WTC11 (cell line): ENCODE measurements around the gene TUB. TPM values are rescaled to one million over a fixed set of nuclear protein-coding genes. Genes with fewer than 3 reads are reported as not detected.

ENCODE experiments used
- ATAC-seq: fragments of 200-7000 bp; cut with Tn5 transposase; 2 replicates; pipeline ENCODE4 v1.10.0; 2021; ENCODE audit warnings: mild to moderate bottlenecking, moderate library complexity
- CTCF ChIA-PET: fragments of 300-600 bp; sonication (Branson Sonifier 250); formaldehyde crosslinking; loops from one replicate; lab custom pipeline; 2021; ENCODE audit warnings: antibody characterized with exemption; lab: Charles Lee
- POLR2A ChIA-PET: fragments of 350-600 bp; sonication (Branson Sonifier 250); formaldehyde crosslinking; loops from one replicate; lab custom pipeline; 2021; ENCODE audit warnings: antibody characterized with exemption; lab: Charles Lee
- DNase-seq: peaks from one replicate; pipeline ENCODE4 v3.0.0; 2021; ENCODE audit warnings: low spot score
- H3K27ac Mint-ChIP-seq: 2 replicates; pipeline ENCODE4 v1.8.0; 2021; ENCODE audit warnings: mixed read lengths
- H3K27me3 Mint-ChIP-seq: 2 replicates; pipeline ENCODE4 v1.8.0; 2021; ENCODE audit warnings: low read depth, mild to moderate bottlenecking, moderate library complexity, mixed read lengths
- H3K36me3 Mint-ChIP-seq: 2 replicates; pipeline ENCODE4 v1.8.0; 2021; ENCODE audit warnings: mixed read lengths
- H3K4me1 Mint-ChIP-seq: 2 replicates; pipeline ENCODE4 v1.8.0; 2022; ENCODE audit warnings: mixed read lengths
- H3K4me3 Mint-ChIP-seq: 2 replicates; pipeline ENCODE4 v1.8.0; 2021; ENCODE audit warnings: mild to moderate bottlenecking, moderate library complexity, mixed read lengths
- H3K9me3 Mint-ChIP-seq: 2 replicates; pipeline ENCODE4 v1.8.0; 2021; ENCODE audit warnings: mixed read lengths
- GABPB1 ChIP-seq: sonication (generic); formaldehyde crosslinking; IDR thresholded peaks from 2 replicates; pipeline ENCODE4 v1.8.1; 2023; ENCODE audit warnings: mild to moderate bottlenecking, missing genetic modification reagents
- GRHL2 ChIP-seq: fragments of 250-450 bp; sonication (Bioruptor Pico); IDR thresholded peaks from 2 replicates; pipeline ENCODE4 v1.8.0; 2022; ENCODE audit warnings: mild to moderate bottlenecking, moderate library complexity; ENCODE audit not compliant: insufficient replicate concordance, severe bottlenecking
- GTF2I ChIP-seq: fragments of 250-450 bp; sonication (Bioruptor Pico); conservative IDR thresholded peaks from 2 replicates; pipeline ENCODE4 v1.4.0; 2021; ENCODE audit warnings: mild to moderate bottlenecking
- MXD4 ChIP-seq: fragments of 250-450 bp; sonication (Bioruptor Pico); IDR thresholded peaks from 2 replicates; pipeline ENCODE4 v1.8.0; 2021; ENCODE audit warnings: mild to moderate bottlenecking, moderate library complexity, borderline replicate concordance
- NFYB ChIP-seq: sonication (generic); formaldehyde crosslinking; conservative IDR thresholded peaks from 2 replicates; pipeline ENCODE4 v1.8.0; 2022; ENCODE audit warnings: low read depth, missing genetic modification reagents
- NR3C1 ChIP-seq: sonication (generic); formaldehyde crosslinking; conservative IDR thresholded peaks from 2 replicates; pipeline ENCODE4 v1.8.1; 2023; ENCODE audit warnings: low read depth, mild to moderate bottlenecking, missing genetic modification reagents
- PRRX2 ChIP-seq: fragments of 250-450 bp; sonication (Bioruptor Pico); IDR thresholded peaks from 2 replicates; pipeline ENCODE4 v1.8.0; 2021; ENCODE audit warnings: mild to moderate bottlenecking
- SMAD4 ChIP-seq: sonication (generic); formaldehyde crosslinking; IDR thresholded peaks from 2 replicates; pipeline ENCODE4 v1.8.0; 2022; ENCODE audit warnings: mild to moderate bottlenecking, missing genetic modification reagents
- SP1 ChIP-seq: sonication (generic); formaldehyde crosslinking; conservative IDR thresholded peaks from 2 replicates; pipeline ENCODE4 v1.8.1; 2022; ENCODE audit warnings: missing genetic modification reagents
- TEAD1 ChIP-seq: sonication (generic); formaldehyde crosslinking; IDR thresholded peaks from 2 replicates; pipeline ENCODE4 v1.8.0; 2022; ENCODE audit warnings: mild to moderate bottlenecking, missing genetic modification reagents
- ZNF671 ChIP-seq: fragments of 250-450 bp; sonication (Bioruptor Pico); IDR thresholded peaks from 2 replicates; pipeline ENCODE4 v1.8.0; 2021; ENCODE audit warnings: mild to moderate bottlenecking
- total RNA-seq: library from RNA; stranded (reverse); gene quantifications from 3 replicates; pipeline ENCODE4 v1.2.3, GENCODE V29; 2021
- TF ChIP-seq, protein P1 (sequence below): sonication (generic); formaldehyde crosslinking; IDR thresholded peaks from 2 replicates; pipeline ENCODE4 v1.8.1; 2022; ENCODE audit warnings: missing genetic modification reagents, borderline replicate concordance
- TF ChIP-seq, protein P2 (sequence below): fragments of 250-450 bp; sonication (Bioruptor Pico); IDR thresholded peaks from 2 replicates; pipeline ENCODE4 v1.8.0; 2021; ENCODE audit warnings: mild to moderate bottlenecking
- TF ChIP-seq, protein P3 (sequence below): sonication (generic); formaldehyde crosslinking; conservative IDR thresholded peaks from 2 replicates; pipeline ENCODE4 v1.8.1; 2022; ENCODE audit warnings: mild to moderate bottlenecking, missing genetic modification reagents
- TF ChIP-seq, protein P4 (sequence below): fragments of 200-600 bp; IDR thresholded peaks from 2 replicates; pipeline ENCODE4 v1.8.0; 2022; ENCODE audit warnings: antibody characterized with exemption
- TF ChIP-seq, protein P5 (sequence below): sonication (generic); formaldehyde crosslinking; IDR thresholded peaks from 2 replicates; pipeline ENCODE4 v1.8.0; 2022; ENCODE audit warnings: mild to moderate bottlenecking, missing genetic modification reagents
- TF ChIP-seq, protein P6 (sequence below): sonication (generic); formaldehyde crosslinking; IDR thresholded peaks from 2 replicates; pipeline ENCODE4 v1.8.1; 2023; ENCODE audit warnings: mild to moderate bottlenecking, missing genetic modification reagents, moderate library complexity
- TF ChIP-seq, protein P7 (sequence below): sonication (generic); formaldehyde crosslinking; IDR thresholded peaks from 2 replicates; pipeline ENCODE4 v1.8.0; 2023; ENCODE audit warnings: mild to moderate bottlenecking, missing genetic modification reagents

TUB gene
- total RNA-seq, 1 experiment from 2014 or later, result 32.1 TPM

DNA sequence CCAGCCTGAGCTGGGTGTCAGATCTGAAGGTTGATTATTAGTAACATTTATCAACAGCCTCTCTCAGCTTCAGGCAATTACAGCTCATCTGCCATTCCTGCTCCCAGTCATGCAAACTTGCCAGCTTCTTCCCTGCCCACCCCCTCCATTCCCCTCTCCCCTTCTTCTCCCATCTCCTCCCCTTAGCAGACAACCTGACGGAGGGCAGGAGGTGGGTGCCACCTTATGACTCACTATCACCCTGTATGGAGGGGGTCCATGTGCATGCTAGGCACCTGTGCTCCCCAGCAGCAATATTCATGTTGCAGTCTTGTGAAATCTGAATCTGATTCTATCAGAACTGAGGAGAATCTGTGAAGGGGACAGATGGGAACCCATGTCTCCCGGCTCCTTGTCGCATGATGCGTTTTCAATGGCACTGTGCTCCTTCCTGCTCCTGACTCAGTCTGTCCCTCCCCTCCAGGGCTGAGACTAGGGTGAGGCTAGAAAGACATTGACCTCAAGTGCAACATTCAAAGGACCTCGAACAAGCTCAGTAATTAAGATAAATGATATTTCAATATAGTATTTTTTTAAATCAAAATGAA, 46.3 kb upstream of the TUB start (continued):
- TF ChIP-seq, protein P1, sequence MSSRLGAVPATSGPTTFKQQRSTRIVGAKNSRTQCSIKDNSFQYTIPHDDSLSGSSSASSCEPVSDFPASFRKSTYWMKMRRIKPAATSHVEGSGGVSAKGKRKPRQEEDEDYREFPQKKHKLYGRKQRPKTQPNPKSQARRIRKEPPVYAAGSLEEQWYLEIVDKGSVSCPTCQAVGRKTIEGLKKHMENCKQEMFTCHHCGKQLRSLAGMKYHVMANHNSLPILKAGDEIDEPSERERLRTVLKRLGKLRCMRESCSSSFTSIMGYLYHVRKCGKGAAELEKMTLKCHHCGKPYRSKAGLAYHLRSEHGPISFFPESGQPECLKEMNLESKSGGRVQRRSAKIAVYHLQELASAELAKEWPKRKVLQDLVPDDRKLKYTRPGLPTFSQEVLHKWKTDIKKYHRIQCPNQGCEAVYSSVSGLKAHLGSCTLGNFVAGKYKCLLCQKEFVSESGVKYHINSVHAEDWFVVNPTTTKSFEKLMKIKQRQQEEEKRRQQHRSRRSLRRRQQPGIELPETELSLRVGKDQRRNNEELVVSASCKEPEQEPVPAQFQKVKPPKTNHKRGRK (CRISPR knock-in tag), result no peak
- no peak for TF ChIP-seq SP1
- no peak for TF ChIP-seq NR3C1 (CRISPR knock-in tag)
- no peak for TF ChIP-seq GABPB1 (CRISPR knock-in tag)
- TF ChIP-seq ZNF671, result no peak
- TF ChIP-seq, protein P2, sequence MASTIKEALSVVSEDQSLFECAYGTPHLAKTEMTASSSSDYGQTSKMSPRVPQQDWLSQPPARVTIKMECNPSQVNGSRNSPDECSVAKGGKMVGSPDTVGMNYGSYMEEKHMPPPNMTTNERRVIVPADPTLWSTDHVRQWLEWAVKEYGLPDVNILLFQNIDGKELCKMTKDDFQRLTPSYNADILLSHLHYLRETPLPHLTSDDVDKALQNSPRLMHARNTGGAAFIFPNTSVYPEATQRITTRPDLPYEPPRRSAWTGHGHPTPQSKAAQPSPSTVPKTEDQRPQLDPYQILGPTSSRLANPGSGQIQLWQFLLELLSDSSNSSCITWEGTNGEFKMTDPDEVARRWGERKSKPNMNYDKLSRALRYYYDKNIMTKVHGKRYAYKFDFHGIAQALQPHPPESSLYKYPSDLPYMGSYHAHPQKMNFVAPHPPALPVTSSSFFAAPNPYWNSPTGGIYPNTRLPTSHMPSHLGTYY (CRISPR knock-in tag), result no peak
- TF ChIP-seq, protein P3, sequence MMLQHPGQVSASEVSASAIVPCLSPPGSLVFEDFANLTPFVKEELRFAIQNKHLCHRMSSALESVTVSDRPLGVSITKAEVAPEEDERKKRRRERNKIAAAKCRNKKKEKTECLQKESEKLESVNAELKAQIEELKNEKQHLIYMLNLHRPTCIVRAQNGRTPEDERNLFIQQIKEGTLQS (CRISPR knock-in tag), result no peak
- TF ChIP-seq, all 79 proteins: peak for 0

DNA sequence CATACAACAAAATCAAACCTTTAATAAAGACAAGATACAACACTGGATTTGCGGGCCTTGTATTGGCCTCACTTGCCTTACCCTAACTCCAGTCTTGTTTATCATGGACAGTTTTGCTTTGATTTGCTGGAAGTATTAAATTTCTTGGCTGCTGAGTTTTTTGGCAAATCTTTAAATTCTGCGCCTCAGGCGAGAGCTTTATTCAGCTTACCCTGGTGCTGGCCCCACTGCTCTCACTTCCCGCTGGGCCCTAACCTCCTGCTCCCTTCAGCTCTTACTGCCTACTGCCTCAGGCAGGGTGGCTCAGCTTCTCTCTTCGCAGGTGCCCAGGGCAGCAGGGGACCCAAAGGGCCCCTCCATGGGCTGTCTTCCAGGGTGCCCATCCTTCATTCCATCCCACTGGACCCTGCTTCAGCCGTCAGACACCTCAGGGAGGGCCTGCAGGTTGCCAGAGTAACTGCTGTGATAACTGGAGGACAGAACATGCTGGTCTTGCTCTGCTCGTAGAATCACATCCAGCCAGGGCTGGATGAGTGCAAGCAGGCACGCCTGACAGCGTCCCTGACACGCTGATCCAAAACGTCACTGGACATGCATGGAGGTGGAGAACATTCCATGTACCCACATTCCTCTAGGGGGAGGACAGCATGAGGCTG, 45.7 kb upstream of the TUB start:
- H3K9me3 Mint-ChIP-seq, result no peaks in the 10 kb centered on the region
- H3K4me3 Mint-ChIP-seq, result no peak overlapping the region
- H3K27me3 Mint-ChIP-seq, result peaks cover 7% of the 10 kb centered on the region
- peaks cover 15% of the 10 kb centered on the region for H3K4me1 Mint-ChIP-seq
- POLR2A ChIA-PET, result no interaction called here
- CTCF ChIA-PET, result interaction anchor here (1.2 to 14.5 kb wide), 7 partner anchors 18 to 158 kb away, joined by 3 to 278 read pairs (median 25); no protein-coding TSS in a partner anchor
- no peaks in the 10 kb centered on the region for H3K36me3 Mint-ChIP-seq
- H3K27ac Mint-ChIP-seq, result 0 out of 2 replicates have a peak overlapping the region, but pooled peaks have one; percentile 5
- no peak for ATAC-seq
- DNase-seq, result no peak
- no peak for TF ChIP-seq NFYB
- no peak for TF ChIP-seq SMAD4 (CRISPR knock-in tag)
- TF ChIP-seq GTF2I (CRISPR knock-in tag), result no peak
- TF ChIP-seq, protein P4, sequence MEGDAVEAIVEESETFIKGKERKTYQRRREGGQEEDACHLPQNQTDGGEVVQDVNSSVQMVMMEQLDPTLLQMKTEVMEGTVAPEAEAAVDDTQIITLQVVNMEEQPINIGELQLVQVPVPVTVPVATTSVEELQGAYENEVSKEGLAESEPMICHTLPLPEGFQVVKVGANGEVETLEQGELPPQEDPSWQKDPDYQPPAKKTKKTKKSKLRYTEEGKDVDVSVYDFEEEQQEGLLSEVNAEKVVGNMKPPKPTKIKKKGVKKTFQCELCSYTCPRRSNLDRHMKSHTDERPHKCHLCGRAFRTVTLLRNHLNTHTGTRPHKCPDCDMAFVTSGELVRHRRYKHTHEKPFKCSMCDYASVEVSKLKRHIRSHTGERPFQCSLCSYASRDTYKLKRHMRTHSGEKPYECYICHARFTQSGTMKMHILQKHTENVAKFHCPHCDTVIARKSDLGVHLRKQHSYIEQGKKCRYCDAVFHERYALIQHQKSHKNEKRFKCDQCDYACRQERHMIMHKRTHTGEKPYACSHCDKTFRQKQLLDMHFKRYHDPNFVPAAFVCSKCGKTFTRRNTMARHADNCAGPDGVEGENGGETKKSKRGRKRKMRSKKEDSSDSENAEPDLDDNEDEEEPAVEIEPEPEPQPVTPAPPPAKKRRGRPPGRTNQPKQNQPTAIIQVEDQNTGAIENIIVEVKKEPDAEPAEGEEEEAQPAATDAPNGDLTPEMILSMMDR, result no peak
- TF ChIP-seq, protein P5, sequence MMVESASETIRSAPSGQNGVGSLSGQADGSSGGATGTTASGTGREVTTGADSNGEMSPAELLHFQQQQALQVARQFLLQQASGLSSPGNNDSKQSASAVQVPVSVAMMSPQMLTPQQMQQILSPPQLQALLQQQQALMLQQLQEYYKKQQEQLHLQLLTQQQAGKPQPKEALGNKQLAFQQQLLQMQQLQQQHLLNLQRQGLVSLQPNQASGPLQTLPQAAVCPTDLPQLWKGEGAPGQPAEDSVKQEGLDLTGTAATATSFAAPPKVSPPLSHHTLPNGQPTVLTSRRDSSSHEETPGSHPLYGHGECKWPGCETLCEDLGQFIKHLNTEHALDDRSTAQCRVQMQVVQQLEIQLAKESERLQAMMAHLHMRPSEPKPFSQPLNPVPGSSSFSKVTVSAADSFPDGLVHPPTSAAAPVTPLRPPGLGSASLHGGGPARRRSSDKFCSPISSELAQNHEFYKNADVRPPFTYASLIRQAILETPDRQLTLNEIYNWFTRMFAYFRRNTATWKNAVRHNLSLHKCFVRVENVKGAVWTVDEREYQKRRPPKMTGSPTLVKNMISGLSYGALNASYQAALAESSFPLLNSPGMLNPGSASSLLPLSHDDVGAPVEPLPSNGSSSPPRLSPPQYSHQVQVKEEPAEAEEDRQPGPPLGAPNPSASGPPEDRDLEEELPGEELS (CRISPR knock-in tag), result no peak

DNA sequence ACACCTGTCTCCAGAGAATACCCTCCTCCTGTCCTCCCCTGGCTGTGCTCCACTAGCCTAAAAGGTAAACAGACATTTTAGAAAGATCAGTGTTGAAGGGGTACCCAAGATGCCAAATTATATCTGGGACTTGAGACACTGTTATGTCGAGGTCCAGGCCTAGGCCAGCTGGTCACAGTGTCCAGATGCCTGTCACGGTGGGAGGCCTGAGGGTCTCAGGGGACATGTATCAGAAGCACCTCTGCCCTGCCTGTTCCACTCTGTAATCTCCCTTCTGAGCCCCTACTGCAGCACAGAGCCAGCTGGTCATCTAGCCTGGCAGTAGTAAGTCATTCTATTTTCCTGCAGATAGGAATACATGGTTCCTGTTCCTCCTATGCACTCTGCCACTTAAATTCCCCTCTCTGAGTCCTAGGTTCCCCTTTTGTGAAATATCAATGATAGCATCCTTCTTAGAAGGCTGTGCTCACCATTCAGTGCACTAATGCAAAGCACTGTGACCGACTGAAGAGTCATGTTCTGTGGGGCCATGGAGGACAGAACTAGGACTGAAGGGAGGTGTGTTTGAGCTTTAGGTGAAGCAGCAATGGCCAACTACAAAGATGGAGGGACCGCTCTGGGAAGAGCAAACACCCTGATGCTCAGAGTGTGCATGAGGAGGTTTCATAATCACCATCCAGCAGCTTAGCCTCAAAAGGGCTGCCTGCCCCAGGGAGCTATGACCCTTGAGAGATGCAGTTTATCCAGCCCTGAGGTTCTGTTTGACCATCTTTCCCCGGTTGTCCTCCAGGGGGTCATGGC, 44.8 kb upstream of the TUB start:
- POLR2A ChIA-PET, result interaction anchor here (0.6 kb wide), 1 partner anchor 127 kb away, joined by 5 read pairs; no protein-coding TSS in a partner anchor
- CTCF ChIA-PET, result interaction anchor here (0.7 to 14.5 kb wide), 5 partner anchors 13 to 157 kb away, joined by 3 to 278 read pairs (median 12); no protein-coding TSS in a partner anchor
- Mint-ChIP-seq H3K36me3 (no peaks in the 10 kb centered on the region), H3K27me3 (peaks cover 7% of the 10 kb centered on the region), H3K4me1 (peaks cover 15% of the 10 kb centered on the region), H3K27ac (no peak overlapping the region), H3K4me3 (no peak overlapping the region), H3K9me3 (no peaks in the 10 kb centered on the region)
- DNase-seq (no peak), ATAC-seq (no peak)
- TF ChIP-seq MXD4 (no peak), SP1 (no peak), GRHL2 (no peak), TEAD1 (CRISPR knock-in tag) (no peak), PRRX2 (no peak)
- TF ChIP-seq, protein P2 (CRISPR knock-in tag), result no peak
- TF ChIP-seq, protein P6, sequence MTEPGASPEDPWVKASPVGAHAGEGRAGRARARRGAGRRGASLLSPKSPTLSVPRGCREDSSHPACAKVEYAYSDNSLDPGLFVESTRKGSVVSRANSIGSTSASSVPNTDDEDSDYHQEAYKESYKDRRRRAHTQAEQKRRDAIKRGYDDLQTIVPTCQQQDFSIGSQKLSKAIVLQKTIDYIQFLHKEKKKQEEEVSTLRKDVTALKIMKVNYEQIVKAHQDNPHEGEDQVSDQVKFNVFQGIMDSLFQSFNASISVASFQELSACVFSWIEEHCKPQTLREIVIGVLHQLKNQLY (CRISPR knock-in tag), result no peak
- TF ChIP-seq, protein P7, sequence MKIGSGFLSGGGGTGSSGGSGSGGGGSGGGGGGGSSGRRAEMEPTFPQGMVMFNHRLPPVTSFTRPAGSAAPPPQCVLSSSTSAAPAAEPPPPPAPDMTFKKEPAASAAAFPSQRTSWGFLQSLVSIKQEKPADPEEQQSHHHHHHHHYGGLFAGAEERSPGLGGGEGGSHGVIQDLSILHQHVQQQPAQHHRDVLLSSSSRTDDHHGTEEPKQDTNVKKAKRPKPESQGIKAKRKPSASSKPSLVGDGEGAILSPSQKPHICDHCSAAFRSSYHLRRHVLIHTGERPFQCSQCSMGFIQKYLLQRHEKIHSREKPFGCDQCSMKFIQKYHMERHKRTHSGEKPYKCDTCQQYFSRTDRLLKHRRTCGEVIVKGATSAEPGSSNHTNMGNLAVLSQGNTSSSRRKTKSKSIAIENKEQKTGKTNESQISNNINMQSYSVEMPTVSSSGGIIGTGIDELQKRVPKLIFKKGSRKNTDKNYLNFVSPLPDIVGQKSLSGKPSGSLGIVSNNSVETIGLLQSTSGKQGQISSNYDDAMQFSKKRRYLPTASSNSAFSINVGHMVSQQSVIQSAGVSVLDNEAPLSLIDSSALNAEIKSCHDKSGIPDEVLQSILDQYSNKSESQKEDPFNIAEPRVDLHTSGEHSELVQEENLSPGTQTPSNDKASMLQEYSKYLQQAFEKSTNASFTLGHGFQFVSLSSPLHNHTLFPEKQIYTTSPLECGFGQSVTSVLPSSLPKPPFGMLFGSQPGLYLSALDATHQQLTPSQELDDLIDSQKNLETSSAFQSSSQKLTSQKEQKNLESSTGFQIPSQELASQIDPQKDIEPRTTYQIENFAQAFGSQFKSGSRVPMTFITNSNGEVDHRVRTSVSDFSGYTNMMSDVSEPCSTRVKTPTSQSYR (CRISPR knock-in tag), result no peak
